Suppressor macrophage treated with lipopolysaccharide for 4 hours (primary cell): ENCODE results near the gene WDR6.
A peak's percentile ranks its signal among the peaks of the same experiment; 100 is the strongest.

Source experiments
- DNase-seq: peaks from one replicate; pipeline ENCODE4 v3.0.0-alpha.2; 2020

The WDR6 gene

DNA sequence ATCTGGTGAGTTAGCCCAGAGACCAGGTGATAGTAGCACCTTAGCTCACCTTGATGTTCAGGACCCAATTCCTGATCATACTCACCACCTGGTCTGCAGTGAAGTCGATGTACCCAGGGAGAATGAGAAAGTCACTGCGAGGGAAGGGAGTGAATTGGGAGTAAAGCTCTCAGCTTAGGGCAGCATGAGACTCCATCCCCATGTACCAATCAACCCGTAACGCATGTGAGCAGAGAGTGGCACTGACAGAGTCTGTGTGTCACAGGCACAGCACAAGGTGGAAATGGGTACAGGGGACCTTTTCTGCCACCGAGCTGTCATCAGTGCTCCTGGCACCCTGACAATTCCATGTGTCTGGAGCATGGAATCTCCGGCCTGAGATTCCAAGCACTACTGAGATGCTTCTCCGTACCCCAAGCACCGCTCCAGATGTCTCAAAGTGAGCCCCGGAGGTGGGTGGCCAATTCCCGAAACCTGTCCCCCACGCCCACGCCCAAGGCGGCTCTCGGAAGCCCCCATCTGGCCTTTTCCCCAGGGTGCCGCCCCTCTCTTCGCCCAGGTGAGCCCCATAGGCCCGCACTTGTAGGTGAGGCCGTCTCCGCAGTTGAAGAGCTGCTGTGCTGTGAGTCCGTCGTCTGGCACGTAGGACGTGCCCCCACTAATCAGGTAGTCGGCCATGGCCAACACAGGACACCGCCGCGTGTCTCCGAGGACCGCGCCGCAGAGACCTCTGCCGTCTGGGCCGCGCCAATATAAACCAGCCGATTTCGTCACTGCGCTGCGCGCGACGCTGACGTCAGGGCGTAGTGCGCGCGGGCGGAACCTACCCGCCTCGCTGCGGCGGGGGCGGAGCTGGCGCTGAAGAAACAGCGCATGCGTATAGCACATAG lies 21.7 kb downstream of the WDR6 start, which contains the start of gene IMPDH2:
IMPDH2 (minus strand) TSS at position 726 of the 890 bp plus-strand sequence; CDS start at position 678, 48 bp downstream.
- DNase-seq: peak; percentile 98

DNA sequence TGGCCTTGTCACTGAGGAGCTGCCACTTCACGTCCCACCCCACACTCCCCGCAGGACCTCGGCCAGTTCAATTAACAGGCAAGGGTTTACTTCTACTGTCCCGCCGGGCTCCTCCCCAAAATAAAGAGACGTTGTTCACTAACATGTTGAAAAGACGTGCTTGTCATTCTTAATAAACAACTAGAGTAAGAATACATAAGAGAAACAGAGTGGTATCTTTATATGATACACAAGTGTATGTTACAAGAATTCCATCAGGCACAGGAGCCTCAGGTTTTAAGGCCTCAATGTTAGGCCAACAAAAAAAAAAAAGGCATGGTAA lies 22.3 kb downstream of the WDR6 start:
- DNase-seq: no peak

DNA sequence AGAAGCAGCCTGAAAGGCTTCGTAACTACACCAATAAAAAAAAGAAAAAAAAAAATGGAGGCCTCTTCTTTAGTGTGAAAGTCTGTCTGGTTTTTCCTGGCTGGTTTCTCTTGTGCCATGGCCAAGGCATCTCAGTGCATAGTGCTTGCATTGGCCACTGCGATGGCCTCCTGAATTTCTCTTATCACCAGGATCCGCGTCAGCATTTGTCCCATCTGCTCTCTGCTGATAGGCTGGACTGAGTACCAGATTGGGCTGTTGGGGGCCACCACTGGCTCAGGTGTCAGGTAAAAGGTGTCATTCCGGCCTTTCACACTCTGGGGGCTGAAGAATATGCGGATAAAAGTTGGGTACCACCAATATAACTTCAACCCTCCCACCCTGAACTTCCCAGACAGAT lies 23.1 kb downstream of the WDR6 start:
- no peak for DNase-seq

DNA sequence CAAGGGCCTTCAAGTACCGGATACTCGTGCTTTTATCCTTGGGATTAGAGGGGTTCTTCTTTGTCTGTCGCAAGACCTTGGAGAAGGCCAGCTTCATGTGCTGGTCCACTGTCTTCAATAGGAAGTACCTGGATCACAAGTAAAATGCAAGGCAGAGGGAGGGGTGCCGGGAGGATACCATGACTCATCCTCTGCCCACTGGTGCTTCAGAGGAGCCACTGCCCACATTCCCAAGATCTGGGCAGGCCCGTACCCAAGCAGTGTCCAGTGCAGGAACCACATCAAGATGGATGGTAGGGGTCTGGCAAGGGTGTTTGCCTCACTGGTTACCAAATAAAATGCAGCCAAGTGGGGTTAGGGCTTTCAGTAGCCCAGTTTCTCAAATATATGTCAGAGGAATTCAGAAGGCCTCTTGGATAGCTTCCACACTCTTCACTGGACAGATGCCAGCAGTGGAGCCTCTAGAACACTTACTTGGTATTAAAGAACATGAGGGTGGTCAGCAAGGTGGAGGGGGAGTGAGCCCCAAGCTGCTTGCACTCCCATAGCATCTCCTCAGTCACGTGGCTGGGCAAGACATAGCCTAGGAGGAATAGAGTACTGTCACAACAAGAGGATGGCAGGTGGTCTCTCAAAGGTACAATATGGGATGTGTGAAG lies 25.6 kb downstream of the WDR6 start:
- no peak for DNase-seq

DNA sequence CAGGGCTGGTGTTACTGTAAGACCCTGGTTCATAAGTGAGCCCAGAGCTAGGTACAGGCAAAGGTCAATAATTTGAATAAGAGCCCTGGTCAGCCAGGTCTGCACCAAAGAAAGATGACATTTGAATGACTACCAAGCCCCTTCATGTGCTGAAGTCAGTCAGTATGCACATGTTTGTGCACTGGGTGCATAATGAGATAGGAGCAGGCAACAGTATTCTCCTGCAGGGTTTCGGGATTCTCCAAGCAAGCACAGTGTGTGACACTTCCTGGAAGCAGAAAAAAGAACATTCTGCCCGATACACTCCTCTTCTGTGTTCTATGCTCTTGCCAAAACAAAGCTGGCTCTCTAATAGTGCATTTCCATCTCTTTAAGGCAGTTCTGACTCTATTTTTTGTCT lies 27.5 kb downstream of the WDR6 start:
- DNase-seq: no peak

DNA sequence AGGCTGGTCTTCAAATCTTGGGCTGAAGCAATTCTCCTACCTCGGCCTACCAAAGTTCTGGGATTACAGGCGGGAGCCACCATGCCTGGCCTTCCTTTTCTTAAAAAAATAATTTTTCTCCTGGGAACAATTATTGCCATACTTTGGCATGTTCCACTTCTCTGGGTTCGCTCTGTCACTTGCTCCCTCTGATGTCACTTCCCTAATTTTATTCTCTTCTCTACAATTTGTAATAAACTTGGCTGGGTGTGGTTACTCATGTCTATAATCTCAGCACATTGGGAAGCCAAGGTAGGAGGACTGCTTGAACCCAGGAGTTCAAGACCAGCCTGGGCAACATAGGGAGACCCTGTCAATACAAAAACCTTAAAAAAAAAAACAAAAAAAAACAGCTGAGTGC lies 28.1 kb downstream of the WDR6 start:
- DNase-seq: peak; percentile 55

DNA sequence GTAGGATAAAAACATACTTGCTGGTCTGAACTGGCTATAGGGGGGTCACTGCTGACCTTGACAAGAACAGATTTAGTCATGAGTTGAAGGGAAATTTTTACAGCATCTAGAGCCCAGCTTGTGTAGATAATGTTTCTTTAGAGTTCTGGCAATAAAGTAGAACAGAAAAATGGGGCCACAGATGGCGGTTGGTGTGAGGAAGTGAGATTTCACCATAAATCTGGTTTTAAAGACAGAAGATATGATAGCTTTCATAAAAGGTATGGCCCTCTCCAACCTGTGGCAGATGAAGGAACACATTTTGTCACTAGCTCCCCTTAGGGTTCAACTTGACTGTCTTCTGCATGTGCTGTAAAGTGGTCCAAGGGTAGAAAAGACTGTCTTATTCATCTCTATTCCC lies 46.4 kb downstream of the WDR6 start:
- DNase-seq: no peak

DNA sequence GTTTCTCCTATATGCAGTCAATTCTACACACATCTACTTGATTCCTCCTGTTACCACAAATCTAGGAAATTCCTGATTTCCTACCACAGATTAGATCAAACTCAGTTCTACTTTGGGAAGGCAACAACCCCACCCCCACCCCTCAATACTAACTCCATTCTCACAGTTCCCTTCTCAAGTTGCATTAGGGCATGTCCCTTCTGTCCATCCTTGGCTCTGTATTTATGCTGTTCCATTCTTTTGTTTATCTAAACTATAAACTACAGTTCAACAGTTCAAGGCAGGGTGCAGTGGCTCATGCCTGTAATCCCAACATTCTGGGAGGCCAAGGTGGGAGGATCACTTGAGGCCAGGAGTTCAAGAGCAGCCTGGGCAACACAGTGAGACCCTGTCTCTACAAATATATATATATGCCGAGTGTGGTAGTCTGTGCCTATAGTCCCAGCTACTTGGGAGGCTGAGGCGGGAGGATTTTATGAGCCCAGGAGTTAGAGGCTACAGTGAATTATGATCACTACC lies 47.2 kb downstream of the WDR6 start:
- no peak for DNase-seq

DNA sequence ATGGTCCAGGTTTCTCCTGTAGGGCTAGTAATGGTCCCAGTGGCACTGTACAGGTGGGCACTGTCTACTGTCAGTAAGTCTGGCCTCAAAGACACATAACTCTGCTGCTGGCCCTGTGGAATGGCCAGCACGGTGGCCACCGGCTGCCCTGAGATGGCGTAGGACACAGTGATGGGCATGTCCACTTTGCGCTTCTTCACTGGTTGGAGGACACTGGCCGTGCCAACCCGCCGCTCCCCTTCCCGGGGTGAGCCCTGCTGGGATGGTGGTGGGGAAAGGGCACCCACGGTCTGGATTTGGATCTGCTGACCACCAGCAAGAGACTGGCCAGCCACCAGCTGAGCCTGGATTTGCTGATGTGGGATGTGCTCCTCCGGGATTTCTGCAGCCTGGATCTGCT lies 50.1 kb downstream of the WDR6 start:
- DNase-seq: no peak

DNA sequence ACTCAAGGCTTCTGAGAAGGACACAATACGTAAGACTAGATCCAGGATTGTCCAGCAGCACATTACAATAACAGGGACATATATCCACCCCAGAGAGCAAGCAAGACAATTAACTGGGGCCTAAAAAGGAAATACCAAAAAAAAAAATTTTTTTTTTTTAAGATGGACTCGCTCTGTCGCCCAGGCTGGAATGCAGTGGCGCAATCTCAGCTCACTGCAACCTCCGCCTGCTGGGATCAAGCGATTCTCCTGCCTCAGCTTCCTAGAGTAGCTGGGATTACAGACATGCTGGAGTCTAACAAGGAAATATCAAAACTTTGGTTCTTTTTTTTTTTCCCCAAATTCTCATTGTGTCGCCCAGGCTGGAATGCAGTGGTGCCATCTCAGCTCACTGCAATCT lies 50.8 kb downstream of the WDR6 start:
- DNase-seq: no peak
